Measurements from ENCODE around the gene SURF4. TPM values are rescaled to one million over a fixed set of nuclear protein-coding genes. Genes with fewer than 3 reads are reported as not detected.

The SURF4 gene
- total and polyA plus RNA-seq, 2 donors (not counting 3 experiments of a cell fraction or from before 2014, with no cell fraction given), result 216 to 358 TPM

GRCh38 chr9:133425049-133425632 is 49.3 kb upstream of the SURF4 start:
- no peaks in the 10 kb centered on the region for H3K36me3 ChIP-seq (ENCODE audit: control insufficient read depth in 2 of 2, extremely low read depth in 1 of 2, insufficient read depth in 2 of 2, low read length in 2 of 2)

More at GRCh38 chr9:133425049-133425632, 49.3 kb upstream of the SURF4 start:
- no TSS peak for BruUV-seq (replicated peaks)
- no peaks in the 10 kb centered on the region for H3K4me1 ChIP-seq (ENCODE audit: control insufficient read depth, extremely low read depth, insufficient read depth, low read length)
- no peaks in the 10 kb centered on the region for H3K9me3 ChIP-seq (replicated peaks; ENCODE audit: control insufficient read depth, insufficient read depth, low read length)
- no peaks in the 10 kb centered on the region for H3K9me1 ChIP-seq (replicated peaks; ENCODE audit: control insufficient read depth, extremely low read depth, insufficient read depth, low read length)
- no peaks in the 10 kb centered on the region for H3K79me2 ChIP-seq (ENCODE audit: control insufficient read depth, insufficient read depth, low read length)
- H3K4me2 ChIP-seq (ENCODE audit: insufficient read depth, low read length), result no peak overlapping the region
- H2AFZ ChIP-seq (ENCODE audit: low read depth, low read length), result no peak overlapping the region
- H4K20me1 ChIP-seq (replicated peaks; ENCODE audit: control insufficient read depth, extremely low read depth, insufficient read depth, low read length), result no peaks in the 10 kb centered on the region
- H3K4me3 ChIP-seq (replicated peaks in 1 of 3; ENCODE audit: insufficient read depth in 1 of 3, low read depth in 1 of 3, low read length in 3 of 3), result no peak overlapping the region
- H3K27me3 ChIP-seq (ENCODE audit: control insufficient read depth in 2 of 2, insufficient read depth in 2 of 2, low read length in 2 of 2), result peaks cover 9 to 18% of the 10 kb centered on the region in 2 experiments
- dilution Hi-C loops (cut with MboI; ENCODE audit: extremely low pct_ligation_motif_present, low sequenced_read_pairs) (no loop called here), intact Hi-C loops (cut with micrococcal nuclease) (no loop called here)
- FAIRE-seq, result no peak
- POLR2A ChIA-PET, result no interaction called here
- CTCF ChIA-PET, result no interaction called here
- no peak for DNase-seq (ENCODE audit: low read depth, low spot score)
- no peak overlapping the region for H3K9ac ChIP-seq (replicated peaks; ENCODE audit: extremely low read depth, insufficient read depth, low read length)
- H3K27ac ChIP-seq (ENCODE audit: insufficient read depth, low read depth, low read length), result no peak overlapping the region
- no peak for TF ChIP-seq EZH2 (IDR thresholded peaks at IDR 0.05; ENCODE audit: borderline replicate concordance, low read depth, low read length, severe bottlenecking)
- TF ChIP-seq POLR2AphosphoS5 (IDR thresholded peaks at IDR 0.05; ENCODE audit: insufficient read depth, low read depth, low read length), result no peak
- no peak for TF ChIP-seq MYC (IDR thresholded peaks at IDR 0.05; ENCODE audit: low read depth, low read length)
- TF ChIP-seq, protein P1, sequence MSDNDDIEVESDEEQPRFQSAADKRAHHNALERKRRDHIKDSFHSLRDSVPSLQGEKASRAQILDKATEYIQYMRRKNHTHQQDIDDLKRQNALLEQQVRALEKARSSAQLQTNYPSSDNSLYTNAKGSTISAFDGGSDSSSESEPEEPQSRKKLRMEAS (IDR thresholded peaks at IDR 0.05; ENCODE audit: insufficient read depth, insufficient read length), result no peak
- no peak for TF ChIP-seq JUN (IDR thresholded peaks at IDR 0.05; ENCODE audit: borderline replicate concordance, insufficient read depth, insufficient read length, low read depth)
- no peak for TF ChIP-seq GATA2 (IDR thresholded peaks at IDR 0.05; ENCODE audit: insufficient read depth, insufficient read length, low read depth, low read length)
- TF ChIP-seq CTCF (IDR thresholded peaks at IDR 0.05; ENCODE audit: extremely low read depth in 1 of 2, insufficient read depth in 1 of 2, low read depth in 1 of 2, low read length in 2 of 2), result no peak
- no peak for TF ChIP-seq FOS (IDR thresholded peaks at IDR 0.05; ENCODE audit: borderline replicate concordance, insufficient read depth, low read length)
- no peak for TF ChIP-seq POLR2A (IDR thresholded peaks at IDR 0.05; ENCODE audit: low read depth, low read length)

All from endothelial cell of umbilical vein (primary cell).